DND-41 (cell line): ENCODE data around the gene MSMP.

Experiments
- ATAC-seq: fragments of 200-7000 bp; cut with Tn5 transposase; 3 replicates; pipeline ENCODE4 v1.9.1; 2021; ENCODE audit warnings: low read depth; ENCODE audit not compliant: insufficient read depth
- DNase-seq: peaks from one replicate; pipeline ENCODE4 v3.0.0-alpha.2; 2020
- H2AFZ ChIP-seq: 2 replicates; pipeline ENCODE4 v1.6.0; 2012; ENCODE audit warnings: low read depth, low read length
- H3K27ac ChIP-seq: 2 replicates; pipeline ENCODE4 v1.5.1; 2012; ENCODE audit warnings: low read length, inconsistent platforms
- H3K27me3 ChIP-seq: fragments of 200-600 bp; sonication (generic); 2 replicates; pipeline ENCODE4 v1.6.0; 2012; ENCODE audit warnings: low read length, mild to moderate bottlenecking, inconsistent platforms; ENCODE audit not compliant: insufficient read depth, poor library complexity
- H3K36me3 ChIP-seq: 2 replicates; pipeline ENCODE4 v1.5.1; 2012; ENCODE audit warnings: low read length, inconsistent platforms; ENCODE audit not compliant: insufficient read depth
- H3K4me1 ChIP-seq: 2 replicates; pipeline ENCODE4 v1.5.1; 2012; ENCODE audit warnings: mild to moderate bottlenecking, low read length; ENCODE audit not compliant: insufficient read depth
- H3K4me2 ChIP-seq: 2 replicates; pipeline ENCODE4 v1.6.0; 2012; ENCODE audit warnings: mild to moderate bottlenecking, moderate library complexity, low read length, inconsistent platforms; ENCODE audit not compliant: insufficient read depth
- H3K4me3 ChIP-seq, 2 experiments: fragments of 200-600 bp in 1 of 2; shearing (Covaris generic) in 1 of 2; 2 replicates each; pipeline ENCODE4 v1.5.1; 2012 to 2016; ENCODE audit warnings: inconsistent platforms in 2 of 2, low read length in 2 of 2, mild to moderate bottlenecking in 2 of 2, low read depth in 1 of 2, moderate library complexity in 1 of 2
- H3K79me2 ChIP-seq: 2 replicates; pipeline ENCODE4 v1.6.0; 2012; ENCODE audit warnings: low read length, inconsistent platforms; ENCODE audit not compliant: insufficient read depth
- H3K9ac ChIP-seq: 2 replicates; pipeline ENCODE4 v1.6.0; 2012; ENCODE audit warnings: low read depth, mild to moderate bottlenecking, inconsistent platforms, low read length, moderate library complexity
- H3K9me3 ChIP-seq: 2 replicates; pipeline ENCODE4 v1.5.1; 2012; ENCODE audit warnings: low read length, moderate library complexity, mild to moderate bottlenecking, inconsistent platforms; ENCODE audit not compliant: insufficient read depth, severe bottlenecking
- H4K20me1 ChIP-seq: 2 replicates; pipeline ENCODE4 v1.6.0; 2012; ENCODE audit warnings: low read length; ENCODE audit not compliant: insufficient read depth
- CTCF ChIP-seq: IDR thresholded peaks from 2 replicates; pipeline ENCODE4 v1.5.1; 2012; ENCODE audit warnings: borderline replicate concordance, low read length, moderate library complexity, mild to moderate bottlenecking; ENCODE audit not compliant: poor library complexity, severe bottlenecking; ENCODE audit errors: extremely low read depth
- EZH2 ChIP-seq: IDR thresholded peaks from 3 replicates; pipeline ENCODE4 v1.6.1; 2012; ENCODE audit warnings: borderline replicate concordance, low read depth, mild to moderate bottlenecking, moderate library complexity, low read length, inconsistent platforms; ENCODE audit not compliant: severe bottlenecking

Gene MSMP

GRCh38 chr9:35746583-35746982 is 7.5 kb downstream of the MSMP start:
- H3K27me3 ChIP-seq, result no peaks in the 10 kb centered on the region
- peaks cover 23% of the 10 kb centered on the region for H3K36me3 ChIP-seq
- H4K20me1 ChIP-seq, result no peaks in the 10 kb centered on the region
- H3K4me1 ChIP-seq, result peaks cover 52% of the 10 kb centered on the region
- no peaks in the 10 kb centered on the region for H3K9me3 ChIP-seq
- H3K4me2 ChIP-seq, result peak overlapping the region; percentile 98
- TF ChIP-seq CTCF, result no peak
- no peak for TF ChIP-seq EZH2
- peak overlapping the region in 1 of 2 experiments; percentile 78; a peak in 2 of 4 replicates for H3K4me3 ChIP-seq
- peak overlapping the region; percentile 20; the same call in 1 of the 2 replicates for H3K9ac ChIP-seq
- ATAC-seq (no peak), DNase-seq (no peak)
- no peak overlapping the region for H3K27ac ChIP-seq
- H3K79me2 ChIP-seq, result peaks cover 21% of the 10 kb centered on the region
- no peak overlapping the region for H2AFZ ChIP-seq

- Histone ChIP-seq H4K20me1 (no peaks in the 10 kb centered on the region), H3K27ac (no peak overlapping the region), H3K4me3 (no peak overlapping the region), H3K4me2 (peak overlapping the region; percentile 98), H2AFZ (no peak overlapping the region), H3K27me3 (no peaks in the 10 kb centered on the region), H3K36me3 (peaks cover 29% of the 10 kb centered on the region), H3K4me1 (peaks cover 50% of the 10 kb centered on the region), H3K9me3 (no peaks in the 10 kb centered on the region), H3K9ac (no peak overlapping the region), H3K79me2 (peaks cover 21% of the 10 kb centered on the region)
- ATAC-seq (no peak), DNase-seq (no peak)
- TF ChIP-seq EZH2 (no peak), CTCF (no peak)
Measured at GRCh38 chr9:35745569-35745968, 8.5 kb downstream of the MSMP start.

GRCh38 chr9:35743880-35744518 is 10.1 kb downstream of the MSMP start:
- no peak overlapping the region for H3K9ac ChIP-seq
- no peak for ATAC-seq
- no peak overlapping the region for H2AFZ ChIP-seq
- H3K27ac ChIP-seq, result no peak overlapping the region
- H4K20me1 ChIP-seq, result no peaks in the 10 kb centered on the region
- no peak for TF ChIP-seq CTCF
- no peak for TF ChIP-seq EZH2
- H3K9me3 ChIP-seq, result no peaks in the 10 kb centered on the region
- no peaks in the 10 kb centered on the region for H3K27me3 ChIP-seq
- no peak overlapping the region for H3K4me2 ChIP-seq
- peaks cover 37% of the 10 kb centered on the region for H3K4me1 ChIP-seq
- H3K36me3 ChIP-seq, result peaks cover 44% of the 10 kb centered on the region
- no peak overlapping the region for H3K4me3 ChIP-seq
- peaks cover 21% of the 10 kb centered on the region for H3K79me2 ChIP-seq
- DNase-seq, result no peak
